ENCODE data around the gene ZNF506.
"Not testable (repeated sequence)": the region's sequence is repeated elsewhere in the genome, so short reads cannot be mapped to it uniquely, and the experiment has no call there.

- TF ChIP-seq EP300, POLR2A (IDR thresholded peaks at IDR 0.05): not testable (repeated sequence)
- TF ChIP-seq, protein P1, sequence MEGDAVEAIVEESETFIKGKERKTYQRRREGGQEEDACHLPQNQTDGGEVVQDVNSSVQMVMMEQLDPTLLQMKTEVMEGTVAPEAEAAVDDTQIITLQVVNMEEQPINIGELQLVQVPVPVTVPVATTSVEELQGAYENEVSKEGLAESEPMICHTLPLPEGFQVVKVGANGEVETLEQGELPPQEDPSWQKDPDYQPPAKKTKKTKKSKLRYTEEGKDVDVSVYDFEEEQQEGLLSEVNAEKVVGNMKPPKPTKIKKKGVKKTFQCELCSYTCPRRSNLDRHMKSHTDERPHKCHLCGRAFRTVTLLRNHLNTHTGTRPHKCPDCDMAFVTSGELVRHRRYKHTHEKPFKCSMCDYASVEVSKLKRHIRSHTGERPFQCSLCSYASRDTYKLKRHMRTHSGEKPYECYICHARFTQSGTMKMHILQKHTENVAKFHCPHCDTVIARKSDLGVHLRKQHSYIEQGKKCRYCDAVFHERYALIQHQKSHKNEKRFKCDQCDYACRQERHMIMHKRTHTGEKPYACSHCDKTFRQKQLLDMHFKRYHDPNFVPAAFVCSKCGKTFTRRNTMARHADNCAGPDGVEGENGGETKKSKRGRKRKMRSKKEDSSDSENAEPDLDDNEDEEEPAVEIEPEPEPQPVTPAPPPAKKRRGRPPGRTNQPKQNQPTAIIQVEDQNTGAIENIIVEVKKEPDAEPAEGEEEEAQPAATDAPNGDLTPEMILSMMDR (IDR thresholded peaks at IDR 0.05): not testable (repeated sequence)
Measured at GRCh38 chr19:19771963-19772362, 49.6 kb downstream of the ZNF506 start.
